GM19467 (cell line): ENCODE results near the gene TSTD2.
"Not testable (repeated sequence)": the region's sequence is repeated elsewhere in the genome, so short reads cannot be mapped to it uniquely, and the experiment has no call there.

Experiments
- ATAC-seq: cut with Tn5 transposase; IDR thresholded peaks from one replicate; pipeline ENCODE4 v1.9.1; 2021; ENCODE audit warnings: mild to moderate bottlenecking, moderate library complexity; ENCODE audit not compliant: unreplicated experiment

TSTD2 gene

GRCh38 chr9:97632248-97632984, 752 bp downstream of the TSTD2 start:
- peak; percentile 9 for ATAC-seq

- ATAC-seq = no peak
These were observed 2.6 kb downstream of the TSTD2 start for GRCh38 chr9:97630591-97630990.

- no peak for ATAC-seq
These were observed 4.0 kb downstream of the TSTD2 start for GRCh38 chr9:97629156-97629555.

GRCh38 chr9:97628668-97629067, 4.5 kb downstream of the TSTD2 start:
- ATAC-seq = no peak

- no peak for ATAC-seq
These were observed 5.5 kb downstream of the TSTD2 start for GRCh38 chr9:97627624-97628023.

- no peak for ATAC-seq
These were observed 7.5 kb downstream of the TSTD2 start for GRCh38 chr9:97625620-97626019.

- no peak for ATAC-seq
These were observed 9.2 kb downstream of the TSTD2 start for GRCh38 chr9:97623946-97624345.

GRCh38 chr9:97622483-97622882, 10.7 kb downstream of the TSTD2 start:
- ATAC-seq = not testable (repeated sequence)

GRCh38 chr9:97620063-97620462, 13.1 kb downstream of the TSTD2 start:
- not testable (repeated sequence) for ATAC-seq

GRCh38 chr9:97617939-97618416, 15.2 kb downstream of the TSTD2 start:
- ATAC-seq = no peak

- ATAC-seq = no peak
These were observed 17.6 kb downstream of the TSTD2 start for GRCh38 chr9:97615439-97616072.

- no peak for ATAC-seq
These were observed 28.1 kb downstream of the TSTD2 start for GRCh38 chr9:97604901-97605645.

- no peak for ATAC-seq
These were observed 30.7 kb downstream of the TSTD2 start for GRCh38 chr9:97602430-97602829.

GRCh38 chr9:97601228-97601898, 31.8 kb downstream of the TSTD2 start:
- ATAC-seq = no peak

- no peak for ATAC-seq
These were observed 32.5 kb downstream of the TSTD2 start for GRCh38 chr9:97600531-97601227.

- no peak for ATAC-seq
These were observed 33.8 kb downstream of the TSTD2 start for GRCh38 chr9:97599314-97599846.

- peak; percentile 76 for ATAC-seq
These were observed 34.5 kb downstream of the TSTD2 start for GRCh38 chr9:97598461-97599288.

GRCh38 chr9:97596906-97597305, 36.3 kb downstream of the TSTD2 start:
- ATAC-seq = no peak

GRCh38 chr9:97594381-97594921, 38.7 kb downstream of the TSTD2 start:
- ATAC-seq = no peak
